ENCODE data around the gene BSCL2. TPM values are rescaled to one million over a fixed set of nuclear protein-coding genes. Genes with fewer than 3 reads are reported as not detected.

Gene BSCL2
- total RNA-seq, 4 donors from 2014 or later: 25.4 to 68.2 (median 45.1) TPM

- TF ChIP-seq POLR2A (IDR thresholded peaks at IDR 0.05) (peak in 1 of 2 donors; percentile 89), CTCF (IDR thresholded peaks at IDR 0.05) (no peak)
- DNase-seq (ENCODE audit: low spot score in 2 of 2): peak; percentile 97 to 100
- H3K4me3 ChIP-seq (ENCODE audit: low read depth, poor library complexity, severe bottlenecking): peak within 1 kb of the TSS; percentile 88
- intact Hi-C loops (cut with DNase I; ENCODE audit: low total_unique reads): no loop called here
- 0 to 1% methylated on average over 46 to 47 of the region's 72 CpGs for WGBS, 2 donors
These were observed 20.1 kb upstream of the BSCL2 start, which contains the start of gene HNRNPUL2 for GRCh38 chr11:62727165-62727871. TSS of gene HNRNPUL2 (minus strand) at chr11:62727457. CDS start at chr11:62727156, 301 bp downstream.

- WGBS, 2 donors: 0 to 2% methylated on average over 32 to 37 of the region's 37 CpGs
- DNase-seq (ENCODE audit: low spot score in 2 of 2): no peak
- TF ChIP-seq CTCF (IDR thresholded peaks at IDR 0.05) (no peak), POLR2A (IDR thresholded peaks at IDR 0.05) (no peak)
- peak overlapping the region; percentile 88 for H3K4me3 ChIP-seq (ENCODE audit: low read depth, poor library complexity, severe bottlenecking)
- intact Hi-C loops (cut with DNase I; ENCODE audit: low total_unique reads): no loop called here
These were observed 19.6 kb upstream of the BSCL2 start for GRCh38 chr11:62726915-62727164.

GRCh38 chr11:62726156-62726914, 19.1 kb upstream of the BSCL2 start:
- 0 to 1% methylated on average over 44 to 51 of the region's 51 CpGs for WGBS, 2 donors
- peak; percentile 34 to 89 for DNase-seq (ENCODE audit: low spot score in 2 of 2)
- H3K4me3 ChIP-seq (ENCODE audit: low read depth, poor library complexity, severe bottlenecking): peak overlapping the region; percentile 88
- intact Hi-C loops (cut with DNase I; ENCODE audit: low total_unique reads): no loop called here
- TF ChIP-seq CTCF (IDR thresholded peaks at IDR 0.05) (no peak), POLR2A (IDR thresholded peaks at IDR 0.05) (no peak)

- DNase-seq (ENCODE audit: low spot score in 2 of 2): no peak
- H3K4me3 ChIP-seq (ENCODE audit: low read depth, poor library complexity, severe bottlenecking): peak overlapping the region; percentile 88
- WGBS, 2 donors: 0 to 3% methylated on average over 7 of the region's 7 CpGs
- TF ChIP-seq POLR2A (IDR thresholded peaks at IDR 0.05) (no peak), CTCF (IDR thresholded peaks at IDR 0.05) (no peak)
- intact Hi-C loops (cut with DNase I; ENCODE audit: low total_unique reads): no loop called here
These were observed 18.4 kb upstream of the BSCL2 start for GRCh38 chr11:62725646-62726045.

GRCh38 chr11:62724171-62724570, 16.9 kb upstream of the BSCL2 start:
- DNase-seq (ENCODE audit: low spot score in 2 of 2): peak in 1 of 2 donors; percentile 28
- intact Hi-C loops (cut with DNase I; ENCODE audit: low total_unique reads): no loop called here
- no peak for TF ChIP-seq CTCF (IDR thresholded peaks at IDR 0.05)
- WGBS, 2 donors: 21 to 36% methylated on average over 8 of the region's 8 CpGs
- no peak overlapping the region for H3K4me3 ChIP-seq (ENCODE audit: low read depth, poor library complexity, severe bottlenecking)
